HCT116 (cell line): Measurements from ENCODE around the gene RPL21.
"Not testable (repeated sequence)": the region's sequence is repeated elsewhere in the genome, so short reads cannot be mapped to it uniquely, and the experiment has no call there.

Experiments used
- JUND ChIP-seq: IDR thresholded peaks from 2 replicates; pipeline ENCODE4 v1.6.1; 2012
- POLR2A ChIP-seq: IDR thresholded peaks from 2 replicates; pipeline ENCODE4 v1.7.0; 2011; ENCODE audit warnings: borderline replicate concordance; ENCODE audit not compliant: insufficient read depth, insufficient read length; ENCODE audit errors: extremely low read depth
- POLR2AphosphoS5 ChIP-seq: IDR thresholded peaks from 2 replicates; pipeline ENCODE4 v1.6.1; 2011; ENCODE audit warnings: mild to moderate bottlenecking, low read depth, low read length, moderate library complexity
- RAD21 ChIP-seq: IDR thresholded peaks from 2 replicates; pipeline ENCODE4 v1.6.1; 2012; ENCODE audit warnings: low read depth, mild to moderate bottlenecking
- TF ChIP-seq, protein P1 (sequence below): IDR thresholded peaks from 2 replicates; pipeline ENCODE4 v1.6.1; 2012
- TF ChIP-seq, protein P2 (sequence below), 3 experiments: fragments of 200-600 bp in 1 of 3; sonication (generic) in 1 of 3; IDR thresholded peaks in 2 of 3; conservative IDR thresholded peaks in 1 of 3; 2 replicates each; pipeline ENCODE4 v1.5.1; 2012 to 2017; ENCODE audit warnings: low read depth in 2 of 3, low read length in 2 of 3, antibody characterized with exemption in 1 of 3, borderline replicate concordance in 1 of 3, control low read depth in 1 of 3, mild to moderate bottlenecking in 1 of 3, mixed read lengths in 1 of 3, mixed run types in 1 of 3, moderate library complexity in 1 of 3; ENCODE audit not compliant: insufficient read depth in 1 of 3

DNA sequence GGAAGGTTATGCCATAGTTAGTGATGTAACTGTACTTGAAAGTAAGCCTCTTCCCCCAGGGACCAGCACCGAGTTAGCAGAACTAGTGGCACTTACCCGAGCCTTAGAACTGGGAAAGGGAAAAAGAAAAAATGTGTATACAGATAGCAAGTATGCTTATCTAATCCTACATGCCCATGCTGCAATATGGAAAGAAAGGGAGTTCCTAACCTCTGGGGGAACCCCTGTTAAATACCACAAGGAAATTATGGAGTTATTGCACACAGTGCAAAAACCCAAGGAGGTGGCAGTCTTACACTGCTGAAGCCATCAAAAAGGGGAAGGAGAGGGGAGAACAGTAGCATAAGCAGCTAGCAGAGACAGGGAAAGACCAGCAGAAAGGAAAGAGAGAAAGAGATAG is 33.6 kb upstream of the RPL21 start:
- not testable (repeated sequence) for TF ChIP-seq JUND, POLR2AphosphoS5, RAD21, POLR2A
- TF ChIP-seq, protein P1, sequence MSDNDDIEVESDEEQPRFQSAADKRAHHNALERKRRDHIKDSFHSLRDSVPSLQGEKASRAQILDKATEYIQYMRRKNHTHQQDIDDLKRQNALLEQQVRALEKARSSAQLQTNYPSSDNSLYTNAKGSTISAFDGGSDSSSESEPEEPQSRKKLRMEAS, result not testable (repeated sequence)
- TF ChIP-seq, protein P2, sequence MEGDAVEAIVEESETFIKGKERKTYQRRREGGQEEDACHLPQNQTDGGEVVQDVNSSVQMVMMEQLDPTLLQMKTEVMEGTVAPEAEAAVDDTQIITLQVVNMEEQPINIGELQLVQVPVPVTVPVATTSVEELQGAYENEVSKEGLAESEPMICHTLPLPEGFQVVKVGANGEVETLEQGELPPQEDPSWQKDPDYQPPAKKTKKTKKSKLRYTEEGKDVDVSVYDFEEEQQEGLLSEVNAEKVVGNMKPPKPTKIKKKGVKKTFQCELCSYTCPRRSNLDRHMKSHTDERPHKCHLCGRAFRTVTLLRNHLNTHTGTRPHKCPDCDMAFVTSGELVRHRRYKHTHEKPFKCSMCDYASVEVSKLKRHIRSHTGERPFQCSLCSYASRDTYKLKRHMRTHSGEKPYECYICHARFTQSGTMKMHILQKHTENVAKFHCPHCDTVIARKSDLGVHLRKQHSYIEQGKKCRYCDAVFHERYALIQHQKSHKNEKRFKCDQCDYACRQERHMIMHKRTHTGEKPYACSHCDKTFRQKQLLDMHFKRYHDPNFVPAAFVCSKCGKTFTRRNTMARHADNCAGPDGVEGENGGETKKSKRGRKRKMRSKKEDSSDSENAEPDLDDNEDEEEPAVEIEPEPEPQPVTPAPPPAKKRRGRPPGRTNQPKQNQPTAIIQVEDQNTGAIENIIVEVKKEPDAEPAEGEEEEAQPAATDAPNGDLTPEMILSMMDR (IDR thresholded peaks at IDR 0.05 in 2 of 3, conservative IDR thresholded peaks at IDR 0.05 in 1 of 3; ENCODE audit: borderline replicate concordance in 1 of 3, insufficient read depth in 1 of 3, low read depth in 2 of 3, low read length in 2 of 3), result not testable (repeated sequence)
